Neural cell (in vitro differentiated cells): Measurements from ENCODE around the gene SENP8. TPM values are rescaled to one million over a fixed set of nuclear protein-coding genes. Genes with fewer than 3 reads are reported as not detected.

Experiments used
- H2AFZ ChIP-seq: fragments of 200-600, 300-800 bp; sonication (generic), shearing (Covaris generic); 2 replicates; pipeline ENCODE4 v1.6.0; 2014; ENCODE audit warnings: low read depth, mild to moderate bottlenecking, antibody characterized with exemption, low read length, moderate library complexity
- H3F3A ChIP-seq: fragments of 200-600 bp; shearing (Covaris generic); 2 replicates; pipeline ENCODE4 v1.6.1; 2016; ENCODE audit warnings: mild to moderate bottlenecking, moderate library complexity, mixed read lengths, antibody characterized with exemption, low read length; ENCODE audit not compliant: insufficient read depth, poor library complexity, severe bottlenecking
- H3K27ac ChIP-seq: fragments of 200-600, 300-800 bp; sonication (generic), shearing (Covaris generic); 2 replicates; pipeline ENCODE4 v1.5.1; 2014; ENCODE audit warnings: mild to moderate bottlenecking, low read length, moderate library complexity
- H3K27me3 ChIP-seq: fragments of 300-800, 200-600 bp; sonication (generic), shearing (Covaris generic); 2 replicates; pipeline ENCODE4 v1.6.0; 2014; ENCODE audit warnings: mild to moderate bottlenecking, low read depth, low read length, moderate library complexity; ENCODE audit not compliant: insufficient read depth
- H3K36me3 ChIP-seq: fragments of 300-800, 200-600 bp; sonication (generic), shearing (Covaris generic); 2 replicates; pipeline ENCODE4 v1.5.1; 2014; ENCODE audit warnings: mild to moderate bottlenecking, antibody characterized with exemption, low read length, moderate library complexity; ENCODE audit not compliant: insufficient read depth
- H3K4me2 ChIP-seq: fragments of 300-800, 200-600 bp; sonication (generic), shearing (Covaris generic); 2 replicates; pipeline ENCODE4 v1.6.0; 2014; ENCODE audit warnings: mild to moderate bottlenecking, low read length
- H3K4me3 ChIP-seq: fragments of 300-800, 200-600 bp; sonication (generic), shearing (Covaris generic); 2 replicates; pipeline ENCODE4 v1.5.1; 2014; ENCODE audit warnings: mild to moderate bottlenecking, low read length, moderate library complexity
- H3K79me2 ChIP-seq: fragments of 200-600 bp; shearing (Covaris generic); replicated peaks from 2 replicates; pipeline ENCODE4 v1.6.0; 2014; ENCODE audit warnings: mild to moderate bottlenecking, low read length, moderate library complexity; ENCODE audit not compliant: insufficient read depth
- H3K9ac ChIP-seq: fragments of 300-800, 200-600 bp; sonication (generic), shearing (Covaris generic); 2 replicates; pipeline ENCODE4 v1.6.1; 2016; ENCODE audit warnings: mild to moderate bottlenecking, low read length, mixed read lengths
- H3K9me2 ChIP-seq: fragments of 200-600 bp; shearing (Covaris generic); 2 replicates; pipeline ENCODE4 v1.6.1; 2016; ENCODE audit warnings: mild to moderate bottlenecking, low read length, mixed read lengths; ENCODE audit not compliant: insufficient read depth
- H3K9me3 ChIP-seq: fragments of 200-600, 300-800 bp; sonication (generic), shearing (Covaris generic); 2 replicates; pipeline ENCODE4 v1.6.1; 2016; ENCODE audit warnings: mild to moderate bottlenecking, mixed run types, low read length, moderate library complexity, mixed read lengths
- H4K20me1 ChIP-seq: fragments of 200-600 bp; shearing (Covaris generic); 2 replicates; pipeline ENCODE4 v1.6.1; 2016; ENCODE audit warnings: mild to moderate bottlenecking, mixed run types; ENCODE audit not compliant: insufficient read depth
- CTCF ChIP-seq: fragments of 450-650 bp; IDR thresholded peaks from 2 replicates; pipeline ENCODE4 v1.5.1; 2014; ENCODE audit warnings: antibody characterized with exemption, mild to moderate bottlenecking, moderate library complexity; ENCODE audit not compliant: poor library complexity, severe bottlenecking
- EP300 ChIP-seq: fragments of 450-650 bp; conservative IDR thresholded peaks from 2 replicates; pipeline ENCODE4 v1.6.1; 2014; ENCODE audit warnings: antibody characterized with exemption, mild to moderate bottlenecking, moderate library complexity; ENCODE audit not compliant: poor library complexity, severe bottlenecking
- EZH2 ChIP-seq: fragments of 200-600, 300-800 bp; shearing (Covaris generic), sonication (generic); IDR thresholded peaks from 2 replicates; pipeline ENCODE4 v1.6.1; 2014; ENCODE audit warnings: antibody characterized with exemption, low read length, borderline replicate concordance, mild to moderate bottlenecking; ENCODE audit not compliant: insufficient read depth, poor library complexity, severe bottlenecking
- MXI1 ChIP-seq: fragments of 450-650 bp; conservative IDR thresholded peaks from 2 replicates; pipeline ENCODE4 v1.6.1; 2014; ENCODE audit warnings: antibody characterized with exemption, mild to moderate bottlenecking; ENCODE audit not compliant: poor library complexity, severe bottlenecking
- POLR2AphosphoS5 ChIP-seq: IDR thresholded peaks from 2 replicates; pipeline ENCODE4 v1.6.1; 2012
- RAD21 ChIP-seq: fragments of 450-650 bp; conservative IDR thresholded peaks from 2 replicates; pipeline ENCODE4 v1.6.1; 2014; ENCODE audit warnings: antibody characterized with exemption, mild to moderate bottlenecking, moderate library complexity
- SMC3 ChIP-seq: fragments of 450-650 bp; conservative IDR thresholded peaks from 2 replicates; pipeline ENCODE4 v1.6.1; 2014; ENCODE audit warnings: antibody characterized with exemption, mild to moderate bottlenecking, moderate library complexity; ENCODE audit not compliant: poor library complexity
- TAF1 ChIP-seq: IDR thresholded peaks from 2 replicates; pipeline ENCODE4 v1.6.1; 2012; ENCODE audit warnings: low read depth
- polyA minus RNA-seq: library from RNA; depleted of rRNA, polyadenylated mRNA; stranded (reverse); fragments of >200 nt; gene quantifications from 2 replicates; pipeline ENCODE4 v1.2.3, GENCODE V29; 2014
- polyA plus RNA-seq: library from polyadenylated mRNA; depleted of rRNA; stranded (reverse); fragments of >200 nt; gene quantifications from 2 replicates; pipeline ENCODE4 v1.2.3, GENCODE V29; 2014
- TF ChIP-seq, protein P1 (sequence below): IDR thresholded peaks from 2 replicates; pipeline ENCODE4 v1.6.1; 2012; ENCODE audit warnings: borderline replicate concordance

Gene SENP8
- 3.2 and 7.4 TPM in 2 replicates for polyA plus RNA-seq
- 9.3 and 10.8 TPM in 2 replicates for polyA minus RNA-seq

DNA sequence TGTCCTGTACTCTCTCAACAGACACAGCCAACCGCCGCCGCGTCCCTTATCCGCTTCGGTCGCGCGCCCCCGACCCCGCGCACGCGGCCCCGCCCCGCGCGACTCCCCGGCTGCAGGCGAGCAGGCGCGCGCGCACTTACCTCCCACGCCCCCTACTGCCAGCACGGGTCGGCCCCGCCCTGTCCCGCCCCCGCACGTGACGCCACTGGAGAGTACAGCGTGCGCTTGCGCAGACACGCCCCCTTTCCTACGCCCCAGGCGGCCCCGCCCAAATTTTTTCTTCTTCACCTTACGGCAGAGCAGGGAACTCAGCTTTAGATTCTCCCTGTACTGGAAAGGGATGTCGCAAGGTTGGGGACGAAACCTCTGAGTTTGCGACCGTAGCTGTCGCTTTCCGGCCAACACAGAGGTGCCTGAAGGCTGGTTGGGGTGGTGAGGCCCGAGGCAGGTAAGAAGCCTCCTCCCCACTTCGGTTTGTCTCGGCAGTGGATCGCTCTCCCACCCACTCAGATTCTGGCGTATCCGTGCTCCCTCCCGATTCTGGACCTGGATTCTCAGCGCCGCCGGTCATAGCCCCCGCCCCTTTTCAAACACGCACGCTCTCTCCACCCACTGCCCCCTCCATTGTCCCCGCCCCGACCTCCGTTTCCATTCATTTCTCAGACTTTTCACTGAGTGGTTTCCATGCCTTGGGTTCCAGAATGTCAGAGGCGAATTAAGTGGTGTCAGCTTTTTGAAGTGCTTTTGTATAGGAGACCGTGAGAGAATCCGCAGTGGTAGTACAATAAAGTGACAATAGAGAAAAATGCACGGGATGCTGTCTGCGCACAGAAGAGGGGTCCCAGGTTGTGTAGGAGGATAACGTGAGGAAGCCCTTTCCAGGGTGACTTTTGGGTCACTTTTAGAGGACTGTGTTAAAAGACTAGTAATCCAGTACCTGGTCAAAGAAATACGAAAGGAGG lies at the start of gene SENP8, which contains the start of gene MYO9A:
Gene SENP8 (plus strand): TSS at position 387 of the 962 bp plus-strand sequence. CDS start 21,221 bp downstream, outside the sequence.
Gene MYO9A (minus strand): TSS at position 134 of the 962 bp plus-strand sequence. CDS start 71,587 bp downstream, outside the sequence.
- H3K9ac ChIP-seq: peak within 1 kb of the TSS; percentile 90
- peak within 1 kb of the TSS; percentile 86 for H3K4me2 ChIP-seq
- peak; percentile 42 for TF ChIP-seq CTCF
- TF ChIP-seq, protein P1, sequence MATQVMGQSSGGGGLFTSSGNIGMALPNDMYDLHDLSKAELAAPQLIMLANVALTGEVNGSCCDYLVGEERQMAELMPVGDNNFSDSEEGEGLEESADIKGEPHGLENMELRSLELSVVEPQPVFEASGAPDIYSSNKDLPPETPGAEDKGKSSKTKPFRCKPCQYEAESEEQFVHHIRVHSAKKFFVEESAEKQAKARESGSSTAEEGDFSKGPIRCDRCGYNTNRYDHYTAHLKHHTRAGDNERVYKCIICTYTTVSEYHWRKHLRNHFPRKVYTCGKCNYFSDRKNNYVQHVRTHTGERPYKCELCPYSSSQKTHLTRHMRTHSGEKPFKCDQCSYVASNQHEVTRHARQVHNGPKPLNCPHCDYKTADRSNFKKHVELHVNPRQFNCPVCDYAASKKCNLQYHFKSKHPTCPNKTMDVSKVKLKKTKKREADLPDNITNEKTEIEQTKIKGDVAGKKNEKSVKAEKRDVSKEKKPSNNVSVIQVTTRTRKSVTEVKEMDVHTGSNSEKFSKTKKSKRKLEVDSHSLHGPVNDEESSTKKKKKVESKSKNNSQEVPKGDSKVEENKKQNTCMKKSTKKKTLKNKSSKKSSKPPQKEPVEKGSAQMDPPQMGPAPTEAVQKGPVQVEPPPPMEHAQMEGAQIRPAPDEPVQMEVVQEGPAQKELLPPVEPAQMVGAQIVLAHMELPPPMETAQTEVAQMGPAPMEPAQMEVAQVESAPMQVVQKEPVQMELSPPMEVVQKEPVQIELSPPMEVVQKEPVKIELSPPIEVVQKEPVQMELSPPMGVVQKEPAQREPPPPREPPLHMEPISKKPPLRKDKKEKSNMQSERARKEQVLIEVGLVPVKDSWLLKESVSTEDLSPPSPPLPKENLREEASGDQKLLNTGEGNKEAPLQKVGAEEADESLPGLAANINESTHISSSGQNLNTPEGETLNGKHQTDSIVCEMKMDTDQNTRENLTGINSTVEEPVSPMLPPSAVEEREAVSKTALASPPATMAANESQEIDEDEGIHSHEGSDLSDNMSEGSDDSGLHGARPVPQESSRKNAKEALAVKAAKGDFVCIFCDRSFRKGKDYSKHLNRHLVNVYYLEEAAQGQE: peak; percentile 87
- TF ChIP-seq EP300: peak; percentile 27
- TF ChIP-seq TAF1: peak; percentile 85
- no peak for TF ChIP-seq EZH2
- TF ChIP-seq RAD21: no peak
- peak; percentile 70 for TF ChIP-seq MXI1
- peak; percentile 28 for TF ChIP-seq SMC3
- peak; percentile 90 for TF ChIP-seq POLR2AphosphoS5
- H3K36me3 ChIP-seq: no peaks in the 10 kb centered on the region
- peak within 1 kb of the TSS; percentile 92 for H3K4me3 ChIP-seq
- H3F3A ChIP-seq: no peaks in the 10 kb centered on the region
- peaks cover 37% of the 10 kb centered on the region for H3K79me2 ChIP-seq
- peak within 1 kb of the TSS; percentile 87 for H2AFZ ChIP-seq
- H4K20me1 ChIP-seq: peaks cover 3% of the 10 kb centered on the region
- no peaks in the 10 kb centered on the region for H3K9me2 ChIP-seq
- peak within 1 kb of the TSS; percentile 97 for H3K27ac ChIP-seq
- H3K9me3 ChIP-seq: no peaks in the 10 kb centered on the region
- no peaks in the 10 kb centered on the region for H3K27me3 ChIP-seq

DNA sequence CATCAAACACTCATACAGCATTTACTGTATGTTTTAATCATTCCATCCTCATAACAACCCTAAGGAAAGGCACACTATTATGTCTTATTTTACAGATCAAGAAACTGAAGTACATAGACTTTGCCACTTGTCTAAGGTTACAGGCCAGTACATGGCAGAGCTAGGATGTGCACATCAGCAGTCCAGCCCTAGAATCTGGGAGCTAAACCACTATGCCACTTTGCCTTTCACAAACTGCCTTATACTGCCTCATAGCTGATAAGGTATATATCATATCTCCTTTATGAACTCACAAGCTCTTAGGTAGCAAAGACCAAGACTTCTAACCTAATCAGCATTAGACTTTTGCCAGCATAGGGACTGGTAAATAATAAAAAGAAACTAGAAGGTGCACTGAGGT lies 49.3 kb upstream of the SENP8 start:
- H4K20me1 ChIP-seq: no peaks in the 10 kb centered on the region
- no peaks in the 10 kb centered on the region for H3K36me3 ChIP-seq
- H3K9ac ChIP-seq: no peak overlapping the region
- H3F3A ChIP-seq: no peaks in the 10 kb centered on the region
- no peak overlapping the region for H2AFZ ChIP-seq
- H3K9me3 ChIP-seq: no peaks in the 10 kb centered on the region
- H3K4me3 ChIP-seq: no peak overlapping the region
- peaks cover 18% of the 10 kb centered on the region for H3K79me2 ChIP-seq
- no peak for TF ChIP-seq SMC3
- TF ChIP-seq EP300: no peak
- no peak for TF ChIP-seq RAD21
- TF ChIP-seq, protein P1: no peak
- no peak for TF ChIP-seq EZH2
- no peak for TF ChIP-seq TAF1
- TF ChIP-seq POLR2AphosphoS5: no peak
- no peak for TF ChIP-seq CTCF
- no peak for TF ChIP-seq MXI1
- H3K27ac ChIP-seq: no peak overlapping the region
- no peak overlapping the region for H3K4me2 ChIP-seq
- H3K9me2 ChIP-seq: no peaks in the 10 kb centered on the region
- no peaks in the 10 kb centered on the region for H3K27me3 ChIP-seq
